RWPE2 (cell line): Measurements from ENCODE around the gene KRT78.

Experiments used
- ATAC-seq: fragments of 200-7000 bp; cut with Tn5 transposase; 3 replicates; pipeline ENCODE4 v1.9.1; 2021; ENCODE audit warnings: low read depth
- DNase-seq: peaks from one replicate; pipeline ENCODE4 v3.0.0-alpha.2; 2020; ENCODE audit warnings: low spot score
- H3K27ac ChIP-seq: fragments of 450-650 bp; 2 replicates; pipeline ENCODE4 v1.5.1; 2017; ENCODE audit warnings: mild to moderate bottlenecking; ENCODE audit not compliant: poor library complexity, severe bottlenecking
- H3K27me3 ChIP-seq: fragments of 250-450 bp; sonication (Bioruptor Pico); 2 replicates; pipeline ENCODE4 v1.5.1; 2021; ENCODE audit warnings: mild to moderate bottlenecking, moderate library complexity; ENCODE audit not compliant: insufficient read depth, poor library complexity, severe bottlenecking
- H3K36me3 ChIP-seq: fragments of 250-450 bp; sonication (Bioruptor Pico); 2 replicates; pipeline ENCODE4 v1.5.1; 2020; ENCODE audit warnings: low read depth, mild to moderate bottlenecking, moderate library complexity
- H3K4me1 ChIP-seq: fragments of 250-450 bp; sonication (Bioruptor Pico); 2 replicates; pipeline ENCODE4 v1.5.1; 2021; ENCODE audit warnings: mild to moderate bottlenecking, moderate library complexity; ENCODE audit not compliant: insufficient read depth, poor library complexity, severe bottlenecking
- H3K4me3 ChIP-seq: fragments of 250-450 bp; sonication (Bioruptor Pico); 2 replicates; pipeline ENCODE4 v1.5.1; 2021; ENCODE audit warnings: mild to moderate bottlenecking, moderate library complexity; ENCODE audit not compliant: severe bottlenecking
- H3K9me3 ChIP-seq: fragments of 250-450 bp; sonication (Bioruptor Pico); 2 replicates; pipeline ENCODE4 v1.5.1; 2021; ENCODE audit warnings: mild to moderate bottlenecking, moderate library complexity; ENCODE audit not compliant: severe bottlenecking
- TF ChIP-seq, protein P1 (sequence below): fragments of 450-650 bp; IDR thresholded peaks from one replicate; pipeline ENCODE4 v1.5.1; 2017; ENCODE audit warnings: mild to moderate bottlenecking, moderate library complexity; ENCODE audit not compliant: poor library complexity, severe bottlenecking

The KRT78 gene

DNA sequence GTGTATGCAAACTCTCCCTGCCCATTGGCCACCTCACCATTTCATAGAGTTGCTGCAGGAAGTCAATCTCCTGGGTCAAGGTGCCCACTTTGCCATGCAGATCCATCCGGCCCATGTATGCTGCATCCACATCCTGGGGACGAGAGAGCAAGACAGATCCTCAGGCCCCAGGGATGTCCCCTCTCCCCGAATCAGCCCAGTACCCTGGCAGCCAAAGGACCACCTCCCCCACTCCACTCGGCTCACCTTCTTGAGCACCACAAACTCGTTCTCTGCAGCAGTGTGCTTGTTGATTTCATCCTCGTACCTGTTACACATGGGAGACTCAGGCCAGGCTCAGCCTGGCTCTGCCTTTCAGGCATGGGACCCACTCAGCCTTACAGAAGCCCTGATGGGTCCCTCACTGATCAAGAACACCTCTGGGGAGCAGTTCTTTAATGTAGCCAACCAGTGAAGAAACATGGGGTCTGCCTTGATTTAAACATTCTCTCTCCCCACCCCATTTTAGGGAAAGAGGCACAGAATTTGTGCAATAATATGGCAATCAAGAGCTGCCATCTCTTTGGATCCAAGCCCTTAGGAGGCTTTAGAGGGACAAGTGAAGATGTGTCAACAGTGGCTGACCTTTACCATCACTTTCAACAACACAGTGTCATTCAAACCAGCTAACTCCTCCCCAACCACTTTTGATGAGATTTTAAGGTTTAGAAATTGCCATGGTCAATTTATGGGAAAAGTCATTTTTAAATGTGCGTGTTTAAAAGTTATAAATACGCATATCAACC lies 18.6 kb downstream of the KRT78 start:
- TF ChIP-seq, protein P1, sequence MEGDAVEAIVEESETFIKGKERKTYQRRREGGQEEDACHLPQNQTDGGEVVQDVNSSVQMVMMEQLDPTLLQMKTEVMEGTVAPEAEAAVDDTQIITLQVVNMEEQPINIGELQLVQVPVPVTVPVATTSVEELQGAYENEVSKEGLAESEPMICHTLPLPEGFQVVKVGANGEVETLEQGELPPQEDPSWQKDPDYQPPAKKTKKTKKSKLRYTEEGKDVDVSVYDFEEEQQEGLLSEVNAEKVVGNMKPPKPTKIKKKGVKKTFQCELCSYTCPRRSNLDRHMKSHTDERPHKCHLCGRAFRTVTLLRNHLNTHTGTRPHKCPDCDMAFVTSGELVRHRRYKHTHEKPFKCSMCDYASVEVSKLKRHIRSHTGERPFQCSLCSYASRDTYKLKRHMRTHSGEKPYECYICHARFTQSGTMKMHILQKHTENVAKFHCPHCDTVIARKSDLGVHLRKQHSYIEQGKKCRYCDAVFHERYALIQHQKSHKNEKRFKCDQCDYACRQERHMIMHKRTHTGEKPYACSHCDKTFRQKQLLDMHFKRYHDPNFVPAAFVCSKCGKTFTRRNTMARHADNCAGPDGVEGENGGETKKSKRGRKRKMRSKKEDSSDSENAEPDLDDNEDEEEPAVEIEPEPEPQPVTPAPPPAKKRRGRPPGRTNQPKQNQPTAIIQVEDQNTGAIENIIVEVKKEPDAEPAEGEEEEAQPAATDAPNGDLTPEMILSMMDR, result no peak
- no peak for ATAC-seq
- no peak overlapping the region for H3K4me3 ChIP-seq

DNA sequence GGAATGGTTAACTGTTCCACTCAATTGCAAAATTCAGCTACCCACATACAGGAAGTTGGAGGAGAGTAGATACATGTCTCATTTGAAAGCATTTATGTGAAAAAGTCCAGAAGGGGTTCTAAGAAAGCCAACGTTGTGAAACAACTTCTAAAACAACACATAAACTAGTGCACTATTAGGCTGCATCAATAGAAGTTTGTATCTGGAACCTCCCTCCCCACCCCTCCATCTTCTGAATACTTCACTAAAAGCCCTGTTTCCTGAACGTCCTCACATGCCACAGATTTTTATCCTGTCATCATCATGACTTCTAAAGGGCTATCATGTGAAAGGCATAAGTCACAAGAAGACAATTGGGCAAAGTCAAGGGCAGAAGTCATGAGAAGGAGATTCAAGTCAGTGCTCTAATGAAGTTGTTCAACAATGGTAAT lies 20.2 kb downstream of the KRT78 start:
- H3K4me1 ChIP-seq, result no peaks in the 10 kb centered on the region
- no peaks in the 10 kb centered on the region for H3K27me3 ChIP-seq
- H3K27ac ChIP-seq, result no peak overlapping the region
- H3K9me3 ChIP-seq, result no peaks in the 10 kb centered on the region
- no peak for DNase-seq
- TF ChIP-seq, protein P1, result no peak
- H3K4me3 ChIP-seq, result no peak overlapping the region
- no peaks in the 10 kb centered on the region for H3K36me3 ChIP-seq
- no peak for ATAC-seq

More for the DNA sequence above, 18.6 kb downstream of the KRT78 start:
- Histone ChIP-seq H3K27me3 (no peaks in the 10 kb centered on the region), H3K4me1 (no peaks in the 10 kb centered on the region), H3K27ac (no peak overlapping the region), H3K9me3 (no peaks in the 10 kb centered on the region), H3K36me3 (no peaks in the 10 kb centered on the region)
- no peak for DNase-seq

DNA sequence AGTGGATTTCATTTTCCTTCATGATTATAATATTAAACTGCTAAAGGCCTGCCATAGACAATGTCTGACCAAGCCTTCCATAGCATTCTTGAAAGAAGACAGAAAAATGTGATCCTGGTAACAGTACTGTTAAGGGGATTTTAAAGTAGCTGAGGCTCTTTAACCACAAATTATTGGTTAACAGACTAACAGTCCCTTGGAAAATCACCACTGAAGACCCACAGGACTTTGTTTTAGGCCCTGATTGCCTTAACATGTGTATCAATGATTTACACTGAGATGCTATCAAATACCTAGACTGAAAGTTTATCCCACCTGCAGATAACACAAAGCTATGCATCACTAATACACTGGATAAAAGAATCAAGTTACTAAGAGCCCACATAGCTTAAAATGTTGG lies 20.6 kb downstream of the KRT78 start:
- TF ChIP-seq, protein P1, result no peak
- Histone ChIP-seq H3K9me3 (no peaks in the 10 kb centered on the region), H3K27ac (no peak overlapping the region), H3K4me3 (no peak overlapping the region), H3K36me3 (no peaks in the 10 kb centered on the region), H3K4me1 (no peaks in the 10 kb centered on the region), H3K27me3 (no peaks in the 10 kb centered on the region)
- DNase-seq (no peak), ATAC-seq (no peak)

DNA sequence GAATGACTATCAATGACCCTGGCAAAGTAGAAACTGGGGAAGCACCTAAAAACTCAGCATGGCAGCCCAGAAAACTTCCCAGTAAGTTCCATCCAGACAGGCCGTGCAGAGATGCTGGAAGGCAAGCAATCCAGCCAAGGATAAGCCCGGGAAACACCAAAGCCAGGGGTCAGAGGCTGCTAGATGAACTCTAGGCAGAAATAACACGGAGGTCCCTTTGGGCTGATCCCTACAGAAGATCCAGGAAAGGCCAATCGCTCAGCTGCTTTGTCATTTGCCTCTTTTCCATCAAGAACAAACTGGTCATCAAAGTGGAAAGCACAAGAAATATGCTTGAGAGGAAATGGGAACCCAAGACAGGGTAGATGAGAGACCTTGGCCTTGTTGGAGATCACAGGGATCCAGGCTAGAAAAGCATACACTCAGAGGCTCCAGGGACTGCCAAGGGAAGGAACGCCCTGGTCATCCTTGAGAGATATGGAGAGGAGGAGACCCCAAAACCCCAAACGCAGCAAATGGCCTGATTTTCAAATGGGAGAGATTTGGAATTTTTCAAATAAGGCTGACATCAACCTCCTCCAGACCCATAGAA lies 21.2 kb downstream of the KRT78 start:
- no peaks in the 10 kb centered on the region for H3K4me1 ChIP-seq
- TF ChIP-seq, protein P1, result no peak
- no peaks in the 10 kb centered on the region for H3K27me3 ChIP-seq
- DNase-seq, result no peak
- no peaks in the 10 kb centered on the region for H3K9me3 ChIP-seq
- ATAC-seq, result no peak
- no peak overlapping the region for H3K4me3 ChIP-seq
- no peak overlapping the region for H3K27ac ChIP-seq
- H3K36me3 ChIP-seq, result no peaks in the 10 kb centered on the region
